ENCODE results near the gene BCL3.

BCL3 gene

DNA sequence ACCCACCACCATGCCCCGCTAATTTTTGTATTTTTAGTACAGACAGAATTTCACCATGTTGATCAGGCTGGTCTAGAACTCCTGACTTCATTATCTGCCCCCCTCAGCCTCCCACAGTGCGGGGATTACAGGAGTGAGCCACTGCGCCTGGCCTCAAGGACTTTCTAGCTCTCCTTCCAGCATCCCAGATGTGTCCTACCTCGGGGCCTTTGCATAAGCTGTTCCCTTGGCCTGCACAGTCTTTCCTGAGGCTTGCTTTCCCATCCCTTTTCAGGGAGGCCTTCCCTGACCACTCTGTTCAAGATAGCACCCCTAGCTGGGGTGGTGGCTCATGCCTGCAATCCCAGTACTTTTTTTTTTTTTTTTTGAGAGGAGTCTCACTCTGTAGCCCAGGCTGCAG lies 46.1 kb downstream of the BCL3 start:
- DNase-seq (ENCODE audit: low read depth), result no peak

GRCh38 chr19:44795398-44795987 lies 47.0 kb downstream of the BCL3 start:
- DNase-seq (ENCODE audit: low read depth), result no peak

DNA sequence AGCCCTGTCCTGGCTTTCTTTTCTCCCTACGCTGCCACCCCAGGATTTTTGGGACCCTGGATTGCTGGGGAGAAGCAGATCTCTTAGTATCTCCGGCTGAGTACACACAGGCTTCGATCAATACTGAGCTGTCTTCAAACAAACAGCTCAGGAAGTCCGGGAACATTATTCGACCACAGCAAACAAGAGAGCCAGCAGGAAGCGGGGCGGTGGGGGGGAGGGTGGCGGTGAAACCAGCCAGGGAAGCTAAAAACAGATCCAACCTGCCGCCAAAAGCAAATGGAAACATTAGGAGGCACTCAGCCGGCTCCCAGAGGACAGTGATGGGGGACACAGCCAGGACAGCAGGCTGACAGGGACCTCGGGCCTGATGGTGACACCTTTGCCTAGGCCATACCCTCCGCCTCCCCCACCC lies 48.2 kb downstream of the BCL3 start:
- DNase-seq (ENCODE audit: low read depth), result no peak

GRCh38 chr19:44799627-44800346 lies 51.3 kb downstream of the BCL3 start:
- no peak for DNase-seq (ENCODE audit: low read depth)

GRCh38 chr19:44800461-44800860 lies 52.0 kb downstream of the BCL3 start:
- DNase-seq (ENCODE audit: low read depth), result peak; percentile 71

DNA sequence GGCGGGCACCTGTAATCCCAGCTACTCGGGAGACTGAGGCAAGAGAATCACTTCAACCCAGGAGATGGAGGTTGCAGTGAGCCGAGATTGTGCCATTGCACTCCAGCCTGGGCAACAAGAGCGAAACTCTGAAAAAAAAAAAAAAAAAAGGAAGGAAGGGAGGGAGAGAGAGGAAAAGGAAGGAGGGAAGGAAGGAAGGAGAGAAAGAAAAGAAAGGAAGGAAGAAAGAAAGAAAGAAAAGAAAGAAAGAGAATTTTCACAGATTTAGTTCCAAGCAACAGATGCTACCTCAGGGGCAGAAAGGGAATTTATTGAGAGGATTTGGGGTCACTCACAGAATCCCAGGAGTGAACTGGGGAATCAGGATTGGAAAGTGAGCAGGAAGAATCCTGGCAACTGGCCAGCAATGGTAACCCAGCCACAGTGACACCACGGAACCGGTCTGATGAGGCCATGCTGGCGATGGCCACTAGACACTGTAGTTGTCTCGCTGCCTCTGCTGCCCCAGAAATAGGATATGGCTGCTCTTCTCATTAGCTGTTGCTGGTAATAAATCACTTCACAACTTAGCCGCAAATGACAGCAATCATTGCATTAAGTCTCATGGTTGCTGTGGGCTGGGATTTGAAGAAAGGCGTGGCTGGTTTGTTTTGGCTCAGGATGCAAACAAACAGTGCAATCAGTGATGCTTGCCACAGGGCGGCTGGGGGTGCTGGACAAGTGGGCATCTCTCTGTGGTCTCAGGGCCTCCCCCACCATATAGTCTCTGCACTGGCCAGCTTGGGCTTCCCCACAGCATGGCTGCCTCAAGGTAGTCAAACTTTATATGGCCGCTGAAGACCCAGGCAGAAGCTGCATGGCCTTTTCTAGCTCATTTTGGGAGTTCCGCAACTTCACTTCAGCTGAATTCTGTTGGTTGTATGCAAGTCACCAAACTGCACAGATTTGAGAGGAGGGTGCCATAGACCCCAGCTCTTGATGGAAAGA lies 55.2 kb downstream of the BCL3 start:
- no peak for DNase-seq (ENCODE audit: low read depth)

GRCh38 chr19:44806291-44806690 lies 57.8 kb downstream of the BCL3 start:
- DNase-seq (ENCODE audit: low read depth), result no peak

DNA sequence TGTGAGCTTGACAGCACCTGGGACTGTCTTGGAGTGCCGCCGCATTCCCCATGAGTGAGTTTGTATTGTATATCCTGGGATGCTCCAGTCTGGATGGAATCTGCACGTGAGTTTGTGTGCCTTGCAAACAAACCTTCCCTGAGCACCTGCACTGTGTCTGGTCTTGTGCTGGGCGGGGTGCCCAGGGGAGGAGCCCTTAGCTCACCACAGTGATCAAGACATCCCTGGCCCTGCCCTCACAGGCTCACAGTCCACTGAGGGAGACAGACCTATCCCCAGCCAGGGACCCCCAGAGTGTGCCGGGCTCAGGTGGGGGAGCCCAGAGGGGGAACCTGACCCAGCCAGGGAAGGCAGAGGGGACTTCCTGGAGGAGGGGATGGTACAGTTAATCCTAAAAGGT lies 58.7 kb downstream of the BCL3 start:
- DNase-seq (ENCODE audit: low read depth), result no peak

- DNase-seq (ENCODE audit: low read depth), result no peak
Observed at GRCh38 chr19:44807652-44808462, 59.3 kb downstream of the BCL3 start.

DNA sequence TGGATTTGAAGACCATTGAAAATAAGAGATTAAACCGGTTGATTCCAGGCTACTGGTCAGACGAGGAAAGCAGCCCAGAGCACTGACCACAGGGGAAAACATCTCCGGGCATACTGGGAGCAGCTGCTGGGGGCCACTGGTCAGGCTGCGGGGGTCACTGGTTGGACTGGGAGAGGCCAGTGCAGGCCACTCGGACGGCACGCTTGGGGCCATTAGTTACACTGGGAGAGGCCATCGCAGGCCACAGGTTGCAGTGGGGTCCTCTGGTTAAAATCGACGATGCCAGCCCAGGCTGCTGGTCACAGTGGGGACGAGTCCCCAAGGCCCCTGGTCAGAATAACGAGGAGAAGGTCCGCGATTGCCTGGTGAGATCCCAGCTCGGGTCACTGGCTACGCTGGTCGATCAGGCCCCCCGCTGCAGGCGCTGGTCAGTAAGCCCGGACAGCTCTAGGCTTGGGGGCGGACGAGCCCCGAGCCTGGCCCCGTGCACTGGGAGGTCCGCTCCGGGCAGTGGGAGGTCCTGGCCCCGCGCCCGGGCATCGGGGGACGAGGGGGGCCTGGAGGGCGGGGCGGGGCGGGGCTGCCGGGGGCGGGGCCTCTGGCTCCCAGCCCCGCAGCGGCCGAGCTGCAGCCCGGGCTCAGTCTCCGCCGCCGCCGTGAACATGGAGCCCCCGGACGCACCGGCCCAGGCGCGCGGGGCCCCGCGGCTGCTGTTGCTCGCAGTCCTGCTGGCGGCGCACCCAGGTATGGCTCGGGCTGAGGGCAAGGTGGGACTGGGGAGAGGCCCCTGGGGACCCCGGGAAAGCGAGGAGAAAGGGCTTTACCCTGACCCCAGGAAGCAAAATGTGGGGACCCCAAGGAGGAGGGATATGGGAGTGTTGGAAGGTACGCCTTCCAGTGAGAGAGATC lies 60.2 kb downstream of the BCL3 start, which contains the start of gene BCAM:
BCAM (plus strand) TSS at position 641 of the 909 bp plus-strand sequence; CDS start at position 663, 22 bp downstream.
- no peak for DNase-seq (ENCODE audit: low read depth)

Data from stimulated activated CD8-positive, alpha-beta memory T cell treated with anti-CD3 and anti-CD28 coated beads, Interleukin-15, amount 100 ng/mL, for 1 hour (primary cell).